Kidney glomerular epithelial cell (primary cell): ENCODE data around the gene ATP6V0C.
"Not testable (repeated sequence)": the region's sequence is repeated elsewhere in the genome, so short reads cannot be mapped to it uniquely, and the experiment has no call there.

Experiments used
- DNase-seq: peaks from one replicate; lab custom pipeline; 2025; lab: John Stamatoyannopoulos, UW

ATP6V0C gene

GRCh38 chr16:2550283-2550878 is 36.6 kb downstream of the ATP6V0C start:
- not testable (repeated sequence) for DNase-seq

- peak; percentile 14 for DNase-seq
Measured at GRCh38 chr16:2551420-2551889, 37.7 kb downstream of the ATP6V0C start.

- not testable (repeated sequence) for DNase-seq
Measured at GRCh38 chr16:2554709-2555425, 41.1 kb downstream of the ATP6V0C start.

- DNase-seq: not testable (repeated sequence)
Measured at GRCh38 chr16:2557150-2557549, 43.4 kb downstream of the ATP6V0C start.

- DNase-seq: not testable (repeated sequence)
Measured at GRCh38 chr16:2560131-2560797, 46.5 kb downstream of the ATP6V0C start.

- not testable (repeated sequence) for DNase-seq
Measured at GRCh38 chr16:2560798-2561133, 47.0 kb downstream of the ATP6V0C start.

- DNase-seq: not testable (repeated sequence)
Measured at GRCh38 chr16:2567506-2567905, 53.8 kb downstream of the ATP6V0C start.

GRCh38 chr16:2568573-2568972 is 54.8 kb downstream of the ATP6V0C start:
- DNase-seq: not testable (repeated sequence)
